Naive B cell (primary cell): ENCODE results near the gene VRK1. TPM values are rescaled to one million over a fixed set of nuclear protein-coding genes. Genes with fewer than 3 reads are reported as not detected.

Experiments used
- ATAC-seq, 2 donors: fragments of 150-1000 bp; cut with Tn5 transposase; 2 replicates each; pipeline ENCODE4 v1.10.0; 2021; ENCODE audit warnings: low read depth in 2 of 2, mild to moderate bottlenecking in 2 of 2, moderate library complexity in 2 of 2
- DNase-seq: peaks from one replicate; pipeline ENCODE4 v3.0.0; 2022
- H3K27ac Mint-ChIP-seq, 6 donors: one replicate each; pipeline ENCODE4 v1.8.0; 2020 to 2022; ENCODE audit warnings: mild to moderate bottlenecking in 6 of 6, mixed read lengths in 6 of 6, moderate library complexity in 5 of 6, inconsistent platforms in 2 of 6
- H3K27me3 Mint-ChIP-seq, 3 donors: one replicate each; pipeline ENCODE4 v1.8.0; 2021 to 2022; ENCODE audit warnings: mixed read lengths in 3 of 3, mild to moderate bottlenecking in 1 of 3
- H3K36me3 Mint-ChIP-seq, 2 donors: one replicate each; pipeline ENCODE4 v1.8.0; 2020 to 2022; ENCODE audit warnings: mixed read lengths in 2 of 2, inconsistent platforms in 1 of 2, mild to moderate bottlenecking in 1 of 2
- H3K4me1 Mint-ChIP-seq, 3 donors: one replicate each; pipeline ENCODE4 v1.8.0; 2020 to 2022; ENCODE audit warnings: mixed read lengths in 3 of 3, inconsistent platforms in 1 of 3, mild to moderate bottlenecking in 1 of 3, moderate library complexity in 1 of 3
- H3K4me3 Mint-ChIP-seq, 8 donors: one replicate each; pipeline ENCODE4 v1.8.0; 2020 to 2022; ENCODE audit warnings: mild to moderate bottlenecking in 8 of 8, mixed read lengths in 8 of 8, moderate library complexity in 8 of 8, inconsistent platforms in 2 of 8
- H3K9me3 Mint-ChIP-seq, 7 donors: one replicate each; pipeline ENCODE4 v1.8.0; 2020 to 2022; ENCODE audit warnings: mixed read lengths in 7 of 7, mild to moderate bottlenecking in 5 of 7, inconsistent platforms in 2 of 7, moderate library complexity in 1 of 7
- polyA plus RNA-seq, 6 donors: library from polyadenylated mRNA; unstranded; fragments of 300-500 nt; fragmentation: Illumina TruSeq; gene quantifications; one replicate each; pipeline ENCODE4 v1.2.3, GENCODE V29; 2021; ENCODE audit warnings: low read depth in 6 of 6

Gene VRK1, protein sequence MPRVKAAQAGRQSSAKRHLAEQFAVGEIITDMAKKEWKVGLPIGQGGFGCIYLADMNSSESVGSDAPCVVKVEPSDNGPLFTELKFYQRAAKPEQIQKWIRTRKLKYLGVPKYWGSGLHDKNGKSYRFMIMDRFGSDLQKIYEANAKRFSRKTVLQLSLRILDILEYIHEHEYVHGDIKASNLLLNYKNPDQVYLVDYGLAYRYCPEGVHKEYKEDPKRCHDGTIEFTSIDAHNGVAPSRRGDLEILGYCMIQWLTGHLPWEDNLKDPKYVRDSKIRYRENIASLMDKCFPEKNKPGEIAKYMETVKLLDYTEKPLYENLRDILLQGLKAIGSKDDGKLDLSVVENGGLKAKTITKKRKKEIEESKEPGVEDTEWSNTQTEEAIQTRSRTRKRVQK
- polyA plus RNA-seq, result 10 to 100 TPM; 55.6 to 81.2 (median 61.3) TPM

DNA sequence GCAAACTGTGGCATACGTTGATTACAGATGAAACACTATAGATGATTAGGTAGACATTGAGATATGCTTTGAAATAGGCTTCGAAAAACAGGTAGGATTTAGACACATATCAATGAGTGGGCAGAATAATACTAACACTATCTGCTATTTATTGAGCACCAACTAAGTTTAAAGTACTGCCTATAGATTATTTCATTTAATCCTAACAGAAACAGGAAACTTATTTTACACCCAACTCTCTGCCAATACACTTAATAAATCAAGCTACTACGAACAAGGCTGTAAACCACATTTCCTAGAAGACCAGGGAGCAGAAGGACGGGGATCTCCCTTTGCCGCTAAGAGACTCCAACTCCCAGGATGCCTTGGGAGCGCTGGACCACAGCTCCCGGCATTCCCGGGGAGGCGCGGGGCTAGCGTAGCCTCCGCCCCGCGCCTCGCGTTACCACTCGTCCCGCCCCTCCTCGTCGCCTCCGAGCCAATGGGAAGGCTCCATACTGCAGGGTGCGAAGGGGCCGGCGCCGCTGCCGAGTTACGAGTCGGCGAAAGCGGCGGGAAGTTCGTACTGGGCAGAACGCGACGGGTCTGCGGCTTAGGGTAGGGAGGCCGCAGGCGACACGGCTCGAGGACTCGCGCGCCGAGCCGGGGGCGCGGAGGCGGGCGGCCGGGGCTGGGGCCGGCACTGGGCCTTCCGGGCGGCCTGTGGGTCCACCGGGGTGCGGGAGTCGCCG lies at the start of gene VRK1:
TSS of gene VRK1 (plus strand) at position 532 of the 731 bp plus-strand sequence. CDS start 36,090 bp downstream, outside the sequence.
- peak within 1 kb of the TSS; percentile 91 to 95 (median 94) for H3K4me3 Mint-ChIP-seq
- no peaks in the 10 kb centered on the region for H3K36me3 Mint-ChIP-seq
- peak within 1 kb of the TSS; percentile 75 to 97 (median 94) for H3K27ac Mint-ChIP-seq
- H3K27me3 Mint-ChIP-seq, result peaks cover 7 to 28% (median 20%) of the 10 kb centered on the region in 3 donors
- DNase-seq, result peak; percentile 90
- peak; percentile 93 to 94 for ATAC-seq
- peaks cover 14 to 16% (median 14%) of the 10 kb centered on the region in 3 donors for H3K4me1 Mint-ChIP-seq
- H3K9me3 Mint-ChIP-seq, result no peaks in the 10 kb centered on the region

DNA sequence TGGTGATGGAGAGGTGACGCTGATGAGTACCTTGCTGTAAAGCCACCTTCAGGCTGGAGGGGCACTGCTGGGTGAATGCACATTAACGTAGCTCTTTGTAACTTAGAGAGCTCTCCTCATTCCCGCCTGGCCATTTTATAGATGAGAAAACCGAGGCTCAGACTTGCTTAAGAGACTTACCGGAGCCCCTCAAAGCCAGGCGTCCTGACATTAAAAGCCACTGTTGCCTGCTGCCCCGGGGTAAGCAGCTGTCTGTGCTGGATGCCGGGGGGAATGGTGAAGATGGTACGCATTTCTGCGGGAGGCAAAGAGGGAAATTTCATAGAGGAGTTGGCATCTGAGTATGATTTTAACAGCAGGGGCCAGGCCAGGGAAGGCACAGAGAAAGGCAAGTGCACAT lies 49.6 kb upstream of the VRK1 start:
- Mint-ChIP-seq H3K27ac (no peak overlapping the region), H3K9me3 (peaks cover 0 to 3% (median 0%) of the 10 kb centered on the region in 7 donors), H3K4me3 (no peak overlapping the region), H3K27me3 (peaks cover 32 to 37% (median 36%) of the 10 kb centered on the region in 3 donors), H3K4me1 (peaks cover 0 to under 1% (median 0%) of the 10 kb centered on the region in 3 donors), H3K36me3 (no peaks in the 10 kb centered on the region)
- DNase-seq (no peak), ATAC-seq (no peak)

DNA sequence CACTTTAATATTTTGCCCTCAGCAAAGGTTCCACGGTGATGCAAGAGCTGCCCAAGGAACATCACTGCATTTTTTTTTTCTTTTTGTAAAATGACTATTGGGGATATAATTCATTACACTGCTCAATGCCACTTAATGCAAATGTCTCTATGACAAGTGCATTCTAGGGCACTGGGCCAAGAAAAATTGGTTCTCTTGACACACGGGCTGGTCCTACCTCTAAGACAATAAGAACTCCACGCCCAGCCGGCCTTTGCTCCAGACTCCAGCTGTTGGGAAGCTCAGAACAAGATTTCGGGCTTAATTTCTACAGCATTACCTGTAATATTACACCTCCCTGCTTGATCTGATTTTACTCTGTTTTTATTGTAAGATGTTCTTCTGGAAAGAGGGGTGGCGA lies 48.8 kb upstream of the VRK1 start:
- Mint-ChIP-seq H3K36me3 (no peaks in the 10 kb centered on the region), H3K27me3 (peaks cover 28 to 35% (median 31%) of the 10 kb centered on the region in 3 donors), H3K4me3 (no peak overlapping the region), H3K27ac (no peak overlapping the region), H3K4me1 (no peaks in the 10 kb centered on the region), H3K9me3 (peaks cover 0 to 3% (median 0%) of the 10 kb centered on the region in 7 donors)
- ATAC-seq (no peak), DNase-seq (no peak)

DNA sequence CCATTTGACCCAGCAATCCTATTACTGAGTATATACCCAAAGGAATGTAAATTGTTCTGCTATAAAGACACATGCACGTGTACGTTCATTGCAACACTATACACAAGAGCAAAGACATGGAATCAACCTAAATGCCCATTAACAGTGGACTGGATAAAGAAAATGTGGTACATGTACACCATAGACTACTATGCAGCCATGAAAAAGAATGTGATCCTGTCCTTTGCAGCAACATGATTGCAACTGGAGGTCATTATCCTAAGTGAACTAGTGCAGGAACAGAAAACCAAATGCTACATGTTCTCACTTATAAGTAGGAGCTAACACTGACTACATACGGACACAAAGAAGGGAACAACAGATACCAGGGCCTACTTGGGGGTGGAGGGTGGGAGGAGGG lies 45.7 kb upstream of the VRK1 start:
- peaks cover 13 to 18% (median 13%) of the 10 kb centered on the region in 3 donors for H3K27me3 Mint-ChIP-seq
- no peak overlapping the region for H3K27ac Mint-ChIP-seq
- DNase-seq, result no peak
- no peaks in the 10 kb centered on the region for H3K36me3 Mint-ChIP-seq
- H3K9me3 Mint-ChIP-seq, result peaks cover 0 to 2% (median 0%) of the 10 kb centered on the region in 7 donors
- ATAC-seq, result no peak
- H3K4me1 Mint-ChIP-seq, result no peaks in the 10 kb centered on the region
- no peak overlapping the region for H3K4me3 Mint-ChIP-seq

DNA sequence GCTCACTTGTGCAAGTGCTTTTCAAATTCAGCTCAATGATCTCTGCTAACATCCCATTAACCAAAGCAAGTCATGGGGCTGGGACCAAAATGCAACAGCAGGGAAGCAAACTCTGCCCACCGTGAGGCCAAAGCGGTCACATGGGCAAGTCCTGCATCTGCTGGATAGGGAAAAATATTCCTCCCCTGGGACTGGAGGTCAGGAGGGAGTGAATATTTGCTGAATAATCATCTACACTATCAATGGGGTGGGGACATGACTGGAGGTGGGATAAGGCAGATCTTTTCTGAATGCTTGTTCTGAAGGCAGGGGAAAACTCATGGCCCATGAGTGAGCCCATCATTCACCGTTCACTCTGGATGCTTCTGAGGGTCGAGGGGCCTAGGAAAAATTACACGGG lies 45.1 kb upstream of the VRK1 start:
- Mint-ChIP-seq H3K4me1 (no peaks in the 10 kb centered on the region), H3K9me3 (peaks cover 0 to 2% (median 0%) of the 10 kb centered on the region in 7 donors), H3K4me3 (no peak overlapping the region), H3K36me3 (no peaks in the 10 kb centered on the region), H3K27me3 (peaks cover 12 to 16% (median 15%) of the 10 kb centered on the region in 3 donors), H3K27ac (no peak overlapping the region)
- no peak for ATAC-seq
- no peak for DNase-seq

DNA sequence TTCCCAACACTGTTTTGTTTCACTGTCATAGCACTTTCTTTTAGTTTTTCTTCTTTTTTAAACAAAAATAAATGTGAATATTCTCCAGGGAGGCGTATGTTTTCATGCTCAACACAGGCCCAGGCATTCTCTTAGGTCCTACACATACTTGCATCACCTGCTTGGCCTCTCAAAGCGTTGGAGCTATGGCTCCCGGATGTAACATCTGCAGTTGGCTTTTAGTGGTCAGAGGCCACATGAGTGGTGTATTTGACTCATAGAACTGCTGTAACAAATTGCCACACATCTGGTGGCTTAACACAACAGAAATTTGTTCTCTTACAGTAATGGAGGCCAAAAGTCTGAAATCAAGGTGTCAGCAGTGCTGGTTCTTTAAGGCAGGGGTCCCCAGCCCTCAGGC lies 44.6 kb upstream of the VRK1 start:
- ATAC-seq (no peak), DNase-seq (no peak)
- no peaks in the 10 kb centered on the region for H3K4me1 Mint-ChIP-seq
- peaks cover 12 to 21% (median 13%) of the 10 kb centered on the region in 3 donors for H3K27me3 Mint-ChIP-seq
- peaks cover 0 to 2% (median 0%) of the 10 kb centered on the region in 7 donors for H3K9me3 Mint-ChIP-seq
- H3K4me3 Mint-ChIP-seq, result no peak overlapping the region
- H3K36me3 Mint-ChIP-seq, result no peaks in the 10 kb centered on the region
- H3K27ac Mint-ChIP-seq, result peak overlapping the region in 1 of 6 donors; percentile 20

DNA sequence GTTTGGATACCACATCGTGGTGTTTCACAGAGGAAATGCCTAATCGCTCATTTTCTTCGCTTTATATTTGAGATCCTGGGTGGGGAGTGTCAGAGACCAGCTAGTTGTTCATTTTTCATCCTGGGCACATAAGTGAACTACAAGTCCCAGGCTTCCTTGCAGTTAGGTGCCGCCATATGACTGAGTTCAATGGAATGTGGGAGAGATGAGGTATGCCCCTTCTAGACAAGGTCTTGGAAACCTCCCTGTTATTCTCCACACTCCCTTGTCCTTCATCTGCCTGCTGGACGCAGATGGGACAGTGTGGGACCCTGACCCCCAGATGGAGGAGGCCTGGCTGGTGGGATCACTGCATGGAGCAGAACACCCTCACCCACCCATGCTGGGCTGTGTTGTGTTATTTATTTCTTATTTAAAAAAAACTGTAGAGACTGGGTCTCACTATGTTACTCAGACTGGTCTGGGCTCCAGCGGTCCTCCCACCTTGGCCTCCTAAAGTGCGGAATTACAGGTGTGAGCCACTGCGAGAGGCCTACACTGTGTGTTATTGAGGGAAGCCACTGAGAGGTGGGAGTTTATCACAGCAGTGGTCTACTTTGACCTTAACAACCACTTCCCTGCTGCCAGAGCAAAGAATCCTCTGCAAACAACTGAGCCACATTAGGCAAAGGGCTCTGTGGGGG lies 42.9 kb upstream of the VRK1 start:
- Mint-ChIP-seq H3K27me3 (peaks cover 13 to 32% (median 23%) of the 10 kb centered on the region in 3 donors), H3K4me3 (no peak overlapping the region), H3K4me1 (no peaks in the 10 kb centered on the region), H3K36me3 (no peaks in the 10 kb centered on the region), H3K9me3 (peaks cover 0 to 2% (median 0%) of the 10 kb centered on the region in 7 donors), H3K27ac (no peak overlapping the region)
- ATAC-seq, result no peak
- no peak for DNase-seq

DNA sequence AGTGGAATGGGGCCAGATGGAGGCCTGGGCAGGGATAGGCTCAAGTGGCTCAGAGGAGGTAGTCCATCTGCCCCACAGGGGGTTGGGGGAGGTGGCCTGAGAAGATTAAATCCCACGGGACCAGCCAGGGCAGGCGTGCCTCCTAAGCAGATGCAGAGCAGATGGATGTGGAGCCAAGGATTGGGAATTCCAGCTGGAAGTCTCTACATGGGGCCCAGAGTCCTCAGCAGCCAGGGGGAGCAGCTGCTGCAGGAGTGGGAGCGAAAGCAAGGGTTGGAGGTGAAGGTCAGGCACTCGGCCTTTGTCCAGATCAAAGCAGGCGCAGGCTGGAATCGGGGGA lies 42.4 kb upstream of the VRK1 start:
- no peak for ATAC-seq
- Mint-ChIP-seq H3K9me3 (peaks cover 0 to 2% (median 0%) of the 10 kb centered on the region in 7 donors), H3K4me1 (no peaks in the 10 kb centered on the region), H3K27ac (no peak overlapping the region), H3K36me3 (no peaks in the 10 kb centered on the region), H3K4me3 (no peak overlapping the region), H3K27me3 (peaks cover 8 to 32% (median 24%) of the 10 kb centered on the region in 3 donors)
- DNase-seq, result no peak

DNA sequence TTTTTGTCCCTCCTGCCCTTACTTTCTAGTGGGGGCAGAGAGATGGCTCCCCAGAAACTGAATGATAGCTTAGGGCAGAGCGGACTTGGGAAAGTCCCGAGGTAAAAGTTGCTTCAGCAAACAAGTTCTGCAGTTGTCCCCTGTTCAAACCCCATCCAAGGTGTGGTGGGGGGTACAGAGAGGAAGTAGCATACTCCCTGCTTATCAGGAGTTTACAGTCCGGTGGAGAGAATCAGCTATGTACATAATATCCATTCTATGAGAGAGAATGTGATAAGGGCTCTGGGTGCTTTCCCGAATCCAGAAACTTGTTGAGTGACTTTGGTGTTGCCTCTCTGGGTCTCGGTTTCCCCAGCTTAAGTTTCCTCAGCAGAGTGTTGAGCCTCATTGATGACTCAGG lies 40.4 kb upstream of the VRK1 start:
- peaks cover 0 to 2% (median 0%) of the 10 kb centered on the region in 7 donors for H3K9me3 Mint-ChIP-seq
- no peak overlapping the region for H3K27ac Mint-ChIP-seq
- H3K4me3 Mint-ChIP-seq, result no peak overlapping the region
- DNase-seq (no peak), ATAC-seq (no peak)
- no peaks in the 10 kb centered on the region for H3K4me1 Mint-ChIP-seq
- peaks cover 9 to 34% (median 32%) of the 10 kb centered on the region in 3 donors for H3K27me3 Mint-ChIP-seq
- H3K36me3 Mint-ChIP-seq, result no peaks in the 10 kb centered on the region

DNA sequence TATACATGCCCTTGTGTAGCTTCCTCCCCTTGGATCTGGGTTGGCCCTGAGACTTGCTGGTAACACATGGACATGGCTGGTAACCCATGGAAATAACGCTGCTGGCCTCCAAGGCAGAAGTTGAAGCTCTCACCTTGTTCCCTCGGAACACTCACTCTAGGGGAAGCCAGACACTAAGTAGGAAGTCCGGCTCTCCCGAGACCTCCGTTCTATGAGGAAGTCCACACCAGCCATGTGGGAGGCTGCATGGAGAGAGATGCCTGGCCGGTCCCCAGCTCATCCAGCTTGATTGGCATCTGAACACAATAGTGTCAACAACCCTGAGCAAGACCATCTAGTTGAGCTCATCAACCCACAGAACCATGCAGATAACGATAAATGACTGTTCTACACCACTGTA lies 39.7 kb upstream of the VRK1 start:
- DNase-seq (no peak), ATAC-seq (no peak)
- Mint-ChIP-seq H3K27me3 (peaks cover 9 to 34% (median 32%) of the 10 kb centered on the region in 3 donors), H3K36me3 (no peaks in the 10 kb centered on the region), H3K27ac (no peak overlapping the region), H3K9me3 (peaks cover 0 to 2% (median 0%) of the 10 kb centered on the region in 7 donors), H3K4me3 (no peak overlapping the region), H3K4me1 (peaks cover 0 to 2% (median 2%) of the 10 kb centered on the region in 3 donors)

DNA sequence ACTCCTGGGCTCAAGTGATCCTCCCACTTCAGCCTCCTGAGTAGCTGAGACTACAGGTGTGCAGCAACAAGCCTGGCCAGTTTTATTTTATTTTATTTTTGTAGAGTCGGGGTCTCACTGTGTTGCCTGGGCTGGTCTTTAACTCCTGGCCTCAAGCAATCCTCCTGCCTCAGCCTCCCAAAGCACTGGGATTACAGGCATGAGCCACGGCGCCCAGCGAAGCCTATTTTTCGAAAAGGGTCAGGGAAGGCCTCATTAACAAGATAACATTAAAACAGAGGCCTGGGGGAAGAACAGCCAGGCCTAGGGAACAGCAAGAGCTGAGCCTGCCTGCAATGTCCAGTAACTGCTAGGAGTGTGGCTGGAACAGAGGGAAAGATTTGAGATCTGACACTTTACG lies 36.1 kb upstream of the VRK1 start:
- peaks cover 10 to 22% (median 21%) of the 10 kb centered on the region in 3 donors for H3K27me3 Mint-ChIP-seq
- ATAC-seq (no peak), DNase-seq (no peak)
- H3K27ac Mint-ChIP-seq, result no peak overlapping the region
- no peaks in the 10 kb centered on the region for H3K36me3 Mint-ChIP-seq
- H3K9me3 Mint-ChIP-seq, result peaks cover 0 to 6% (median 1%) of the 10 kb centered on the region in 7 donors
- no peak overlapping the region for H3K4me3 Mint-ChIP-seq
- H3K4me1 Mint-ChIP-seq, result peaks cover 0 to 6% (median 6%) of the 10 kb centered on the region in 3 donors

DNA sequence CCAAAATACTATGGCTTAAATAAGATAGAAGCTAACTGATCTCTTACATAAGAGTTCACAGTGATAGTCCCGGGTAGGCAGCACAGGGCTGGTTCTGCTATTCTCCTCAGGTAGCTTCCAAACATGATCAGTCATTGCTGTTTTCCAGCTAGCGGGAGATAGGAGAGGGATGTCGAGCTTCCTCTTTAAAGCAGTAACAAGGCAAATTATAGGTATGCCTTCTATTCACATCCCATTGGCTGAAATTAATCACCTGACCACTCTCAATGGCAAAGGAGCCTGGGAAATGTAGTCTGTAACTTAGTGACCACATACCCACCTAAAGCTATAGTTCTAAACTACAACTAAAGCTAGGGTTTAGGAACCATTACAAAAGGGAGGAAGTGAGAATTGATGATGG lies 34.5 kb upstream of the VRK1 start:
- peak; percentile 64 for DNase-seq
- no peaks in the 10 kb centered on the region for H3K36me3 Mint-ChIP-seq
- peaks cover 0 to 6% (median 1%) of the 10 kb centered on the region in 7 donors for H3K9me3 Mint-ChIP-seq
- H3K4me3 Mint-ChIP-seq, result peak overlapping the region in 7 of 8 donors; percentile 50 to 84 (median 73)
- peaks cover 0 to 6% (median 6%) of the 10 kb centered on the region in 3 donors for H3K4me1 Mint-ChIP-seq
- peak; percentile 100 for ATAC-seq
- peak overlapping the region in 1 of 6 donors; percentile 14 for H3K27ac Mint-ChIP-seq
- peaks cover 10 to 22% (median 11%) of the 10 kb centered on the region in 3 donors for H3K27me3 Mint-ChIP-seq

DNA sequence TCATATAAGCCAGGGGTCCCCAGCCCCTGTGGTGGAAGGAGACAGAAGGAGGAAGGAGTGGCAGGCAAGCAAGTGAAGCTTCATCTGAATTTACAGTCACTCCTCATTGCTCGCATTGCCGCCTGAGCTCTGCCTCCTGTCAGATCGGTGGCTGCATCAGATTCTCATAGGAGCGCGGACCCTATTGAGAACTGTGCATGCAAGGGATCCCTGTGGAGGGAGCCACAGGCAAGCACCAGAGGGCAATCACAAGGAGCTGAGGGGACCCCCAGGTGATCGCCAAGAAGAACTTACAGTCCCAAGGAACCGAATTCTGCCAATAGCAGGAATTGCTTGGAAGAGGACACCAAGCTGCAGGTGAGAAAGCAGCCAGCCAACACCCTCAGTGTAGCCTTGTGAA lies 33.2 kb upstream of the VRK1 start:
- no peak overlapping the region for H3K27ac Mint-ChIP-seq
- no peak overlapping the region for H3K4me3 Mint-ChIP-seq
- H3K27me3 Mint-ChIP-seq, result peaks cover 10 to 19% (median 14%) of the 10 kb centered on the region in 3 donors
- H3K9me3 Mint-ChIP-seq, result peaks cover 0 to 6% (median 1%) of the 10 kb centered on the region in 7 donors
- peaks cover 0 to 6% (median 6%) of the 10 kb centered on the region in 3 donors for H3K4me1 Mint-ChIP-seq
- no peak for DNase-seq
- H3K36me3 Mint-ChIP-seq, result no peaks in the 10 kb centered on the region
- ATAC-seq, result no peak
